Amygdala (tissue), 56 donors: ENCODE data around the gene SCGB3A1.

ENCODE experiments used
- DNase-seq, 56 donors: peaks; one replicate each; lab custom pipeline; 2025; lab: John Stamatoyannopoulos, UW

The SCGB3A1 gene

DNA sequence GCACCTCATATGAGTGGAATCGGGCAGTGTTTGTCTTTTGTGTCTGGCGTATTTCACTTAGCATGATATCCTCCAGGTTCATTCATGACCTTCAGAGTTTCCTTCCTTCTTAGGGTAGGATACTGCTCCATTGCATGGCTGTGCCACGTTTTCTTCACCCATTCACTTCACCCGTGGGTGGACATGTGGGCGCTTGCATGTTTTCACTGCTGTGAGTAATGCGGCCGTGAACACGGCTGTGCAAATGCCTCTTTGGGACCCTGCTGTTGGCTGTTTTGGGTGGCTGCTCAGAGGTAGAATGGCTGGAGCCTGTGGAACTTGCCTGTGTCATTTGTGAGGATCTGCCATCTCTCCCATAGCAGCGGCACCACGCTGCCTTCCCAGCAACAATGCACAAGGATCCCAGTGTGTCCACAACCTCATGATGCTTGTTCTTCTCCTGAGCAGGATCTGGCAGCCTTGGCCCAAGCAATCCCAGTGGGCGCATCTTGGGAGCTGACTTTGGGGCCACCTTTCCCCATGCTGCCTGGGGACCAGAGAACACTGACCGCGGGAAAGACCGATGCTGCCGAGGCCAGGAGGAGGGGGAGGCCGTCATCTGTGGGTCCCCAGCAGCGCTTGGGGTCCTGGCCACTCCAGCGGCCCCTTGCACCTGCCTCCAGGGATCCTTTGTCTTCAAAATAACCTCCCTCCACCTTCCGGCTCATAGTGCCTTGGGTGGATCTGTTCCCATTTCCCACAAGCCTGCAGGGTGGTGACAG is 2.3 kb upstream of the SCGB3A1 start:
- DNase-seq, result no peak

DNA sequence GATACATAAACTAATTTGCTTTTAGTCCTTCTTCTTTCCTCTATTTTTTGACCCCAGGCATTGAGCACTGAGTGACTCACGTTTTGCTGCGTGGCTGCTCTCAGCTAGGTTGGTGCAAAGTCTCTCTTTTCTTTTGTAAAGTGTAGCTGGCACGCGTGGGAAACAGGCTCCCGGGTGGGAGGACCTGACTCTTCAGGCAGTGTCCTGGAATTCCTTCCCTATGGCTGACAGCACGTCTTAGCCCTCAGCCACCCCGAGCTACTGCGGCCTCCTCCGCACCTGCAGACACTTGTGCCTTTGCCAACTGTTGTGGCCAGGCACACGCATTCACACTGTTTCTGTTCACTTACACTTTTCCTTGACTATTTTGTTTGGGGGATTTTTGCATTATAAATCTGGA is 877 bp upstream of the SCGB3A1 start:
- no peak for DNase-seq

- no peak for DNase-seq
Measured at GRCh38 chr5:180590543-180591310, 572 bp downstream of the SCGB3A1 start.

- no peak for DNase-seq
Measured at GRCh38 chr5:180589771-180590542, 1.3 kb downstream of the SCGB3A1 start.

- DNase-seq, result no peak
Measured at GRCh38 chr5:180586870-180587269, 4.4 kb downstream of the SCGB3A1 start.

GRCh38 chr5:180586204-180586603 is 5.1 kb downstream of the SCGB3A1 start:
- no peak for DNase-seq

DNA sequence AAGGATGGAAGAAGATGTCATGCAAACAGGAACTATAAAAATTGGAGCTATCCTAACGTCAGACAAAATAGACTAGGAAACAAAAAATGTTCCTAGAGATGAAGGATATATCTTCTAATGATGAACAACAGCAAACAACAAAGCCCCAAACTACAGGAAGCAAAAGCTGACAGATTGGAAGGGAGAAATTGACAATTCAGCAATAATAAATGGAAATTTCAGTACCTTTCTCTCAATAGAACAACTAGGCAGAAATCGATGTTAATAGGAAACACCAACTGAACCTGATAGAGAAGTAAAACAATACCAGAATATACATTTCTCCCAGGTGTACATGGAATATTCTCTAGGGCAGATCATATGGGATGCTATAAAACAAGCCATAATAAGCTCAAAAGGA is 7.6 kb downstream of the SCGB3A1 start:
- no peak for DNase-seq

GRCh38 chr5:180580681-180581080 is 10.6 kb downstream of the SCGB3A1 start:
- DNase-seq, result no peak

GRCh38 chr5:180575571-180575970 is 15.7 kb downstream of the SCGB3A1 start:
- no peak for DNase-seq

DNA sequence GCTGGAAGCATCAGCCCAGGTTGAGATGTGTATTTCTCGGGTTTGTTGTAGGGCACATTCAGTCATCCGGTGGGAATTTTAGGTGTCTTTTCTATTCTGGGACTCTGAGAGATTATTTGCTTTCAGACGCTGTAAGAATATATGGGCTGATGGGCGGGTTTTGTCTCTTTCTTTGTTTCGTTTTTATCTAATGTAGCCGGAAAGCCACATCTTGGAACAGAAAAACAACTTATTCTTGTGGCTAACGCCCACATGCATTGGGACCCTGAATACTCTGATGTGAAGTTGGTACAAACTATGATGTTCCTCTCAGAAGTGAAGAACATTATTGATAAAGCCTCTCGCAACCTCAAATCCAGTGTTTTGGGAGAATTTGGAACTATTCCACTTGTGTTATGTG is 22.4 kb downstream of the SCGB3A1 start:
- DNase-seq, result no peak

DNA sequence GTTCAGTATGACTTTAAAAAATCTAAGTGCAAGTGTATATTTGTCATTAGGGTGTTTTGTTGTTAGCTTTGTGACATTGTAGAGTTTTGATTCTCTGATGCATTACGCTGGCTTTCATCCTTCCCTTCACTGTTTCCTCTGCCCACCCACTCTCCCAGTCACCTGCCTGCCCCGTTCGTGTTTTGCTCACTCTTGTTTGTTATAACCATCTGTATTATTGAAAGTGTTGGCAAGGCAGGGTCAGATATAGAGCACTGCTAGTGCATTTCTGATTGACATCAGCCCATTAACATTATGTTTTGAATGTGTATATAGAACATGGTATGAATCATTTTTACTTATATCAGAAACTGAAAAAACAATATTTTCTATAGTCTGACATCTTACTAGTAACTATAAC is 27.3 kb downstream of the SCGB3A1 start:
- no peak for DNase-seq

- no peak for DNase-seq
Measured at GRCh38 chr5:180558232-180558631, 33.1 kb downstream of the SCGB3A1 start.

DNA sequence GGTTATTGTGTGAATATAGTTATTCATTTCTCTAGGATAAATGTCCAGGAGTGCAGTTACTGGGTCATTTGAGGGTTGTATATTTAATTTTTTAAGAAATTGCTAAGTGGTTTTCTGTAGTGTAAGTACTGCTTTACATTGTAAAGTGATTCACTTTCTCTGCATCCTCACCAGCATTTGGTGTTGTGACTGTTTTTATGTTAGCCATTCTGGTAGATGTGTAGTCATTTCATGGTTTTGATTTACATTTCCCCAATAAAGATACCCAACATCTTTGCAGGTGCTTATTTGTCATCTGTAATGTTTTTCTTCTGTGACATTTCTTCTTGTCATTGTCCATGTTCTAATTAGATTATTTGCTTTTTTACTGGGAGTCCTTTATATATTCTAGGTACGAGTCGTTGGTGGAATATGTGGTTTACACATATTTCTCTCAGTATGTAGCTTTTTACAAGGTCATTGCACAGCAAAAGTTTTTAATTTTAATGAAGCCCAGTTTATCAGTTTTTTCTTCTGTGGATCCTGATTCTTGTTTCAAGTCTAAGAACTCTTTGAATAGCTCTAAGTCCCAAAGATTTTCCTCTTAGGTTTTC is 34.0 kb downstream of the SCGB3A1 start:
- DNase-seq, result no peak

GRCh38 chr5:180555168-180555921 is 36.0 kb downstream of the SCGB3A1 start:
- DNase-seq, result no peak

DNA sequence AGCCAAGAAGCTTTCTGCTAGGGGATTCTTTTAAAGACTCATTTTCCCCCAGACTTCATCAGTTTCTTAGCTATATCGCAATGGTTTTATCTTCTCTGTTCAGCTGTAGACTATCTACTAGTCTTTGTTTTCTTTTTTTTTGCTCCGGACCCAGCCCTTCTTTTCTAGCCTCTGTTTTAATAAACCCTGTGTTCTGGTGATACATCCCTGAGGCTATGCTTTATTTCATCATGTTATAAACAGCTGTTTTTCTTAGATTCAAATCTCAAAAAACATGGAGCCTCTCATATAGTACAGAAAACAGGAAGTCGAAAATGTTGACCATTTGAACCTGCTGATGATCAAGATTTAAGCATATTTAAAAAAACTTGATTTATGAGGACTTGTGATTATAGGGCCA is 37.8 kb downstream of the SCGB3A1 start:
- no peak for DNase-seq

DNA sequence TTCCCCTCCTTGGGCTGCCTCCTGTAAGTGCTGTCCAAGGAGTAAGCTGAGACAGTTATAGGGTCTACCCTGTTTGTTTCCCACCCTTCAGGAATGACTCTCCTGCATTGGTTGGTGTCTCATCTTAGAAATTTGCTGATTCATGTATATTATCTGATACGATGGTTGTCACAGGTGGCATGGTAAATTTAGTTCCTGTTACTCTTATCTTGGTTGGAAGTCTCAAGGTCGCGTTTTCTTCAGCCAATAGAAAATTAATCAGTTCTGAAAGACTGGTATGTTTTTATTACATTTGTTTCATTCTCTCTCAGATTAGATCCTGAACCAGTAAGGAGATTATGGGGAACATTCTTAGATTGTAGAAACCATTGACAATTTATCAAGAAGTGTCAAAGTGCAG is 42.7 kb downstream of the SCGB3A1 start:
- no peak for DNase-seq

- DNase-seq, result no peak
Measured at GRCh38 chr5:180545248-180545647, 46.1 kb downstream of the SCGB3A1 start.

DNA sequence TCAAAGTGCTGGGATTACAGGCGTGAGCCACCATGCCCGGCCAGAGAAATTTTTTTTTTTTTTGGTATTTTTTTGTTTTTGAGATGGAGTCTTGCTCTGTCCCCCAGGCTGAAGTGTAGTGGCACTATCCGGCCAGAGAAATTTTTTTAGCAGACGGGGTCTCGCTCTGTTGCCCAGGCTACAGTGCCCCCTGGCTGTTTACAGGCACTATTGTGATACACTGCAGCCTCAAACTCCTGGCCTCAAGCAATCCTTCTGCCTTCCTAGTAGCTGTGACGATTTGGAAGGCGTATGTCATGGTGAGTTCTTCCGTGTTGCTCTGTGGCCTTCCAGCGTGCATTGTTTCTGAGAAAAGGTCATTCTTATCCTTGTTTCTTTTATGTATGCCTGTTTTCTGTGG is 49.6 kb downstream of the SCGB3A1 start:
- no peak for DNase-seq
